Type B pancreatic cell (in vitro differentiated cells): ENCODE measurements around the gene BMPR2. TPM values are rescaled to one million over a fixed set of nuclear protein-coding genes. Genes with fewer than 3 reads are reported as not detected.

Experiments
- DNase-seq: peaks from one replicate; pipeline ENCODE4 v3.0.0; 2021; ENCODE audit warnings: mixed read lengths; ENCODE audit not compliant: unreplicated experiment; ENCODE audit errors: extremely low spot score
- H3K27ac Mint-ChIP-seq: 2 replicates; pipeline ENCODE4 v1.8.0; 2021; ENCODE audit warnings: mild to moderate bottlenecking, mixed read lengths
- H3K27me3 Mint-ChIP-seq: 2 replicates; pipeline ENCODE4 v1.8.0; 2021; ENCODE audit warnings: mixed read lengths
- H3K36me3 Mint-ChIP-seq: 2 replicates; pipeline ENCODE4 v1.8.0; 2021; ENCODE audit warnings: mixed read lengths
- H3K4me1 Mint-ChIP-seq: one replicate; pipeline ENCODE4 v1.8.0; 2021; ENCODE audit warnings: mixed read lengths; ENCODE audit not compliant: unreplicated experiment
- H3K4me3 Mint-ChIP-seq: 2 replicates; pipeline ENCODE4 v1.8.0; 2021; ENCODE audit warnings: mild to moderate bottlenecking, mixed read lengths
- H3K9me3 Mint-ChIP-seq: 2 replicates; pipeline ENCODE4 v1.8.0; 2021; ENCODE audit warnings: mixed read lengths
- CTCF ChIP-seq: fragments of 200-600 bp; sonication (generic); conservative IDR thresholded peaks from 2 replicates; pipeline ENCODE4 v1.5.0; 2021; ENCODE audit warnings: antibody characterized with exemption, mild to moderate bottlenecking
- total RNA-seq: library from RNA; stranded (reverse); gene quantifications from 2 replicates; pipeline ENCODE4 v1.2.1, GENCODE V29; 2021; ENCODE audit warnings: low replicate concordance

Gene BMPR2
- total RNA-seq, 1 donor from 2014 or later = 34.8 TPM

DNA sequence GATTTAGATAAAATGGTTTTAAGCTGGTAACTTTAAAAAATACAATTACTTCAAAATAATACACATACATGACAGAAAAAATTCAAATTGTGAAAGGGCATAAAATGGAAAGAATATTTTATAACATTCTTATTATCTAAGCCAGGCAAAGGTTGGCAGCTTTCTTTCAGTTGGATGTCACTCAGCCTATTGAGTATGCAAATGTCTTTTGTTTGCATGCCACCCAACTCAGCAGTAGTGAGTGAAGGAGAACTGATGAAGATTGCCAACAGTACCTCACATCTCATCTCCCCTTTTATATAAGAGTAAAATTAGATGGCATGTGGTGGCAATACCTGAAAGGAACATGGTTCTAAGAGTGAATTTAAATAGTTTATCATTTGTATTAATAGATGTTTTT lies 24.8 kb downstream of the BMPR2 start:
- no peaks in the 10 kb centered on the region for H3K9me3 Mint-ChIP-seq
- H3K36me3 Mint-ChIP-seq = peaks cover 4% of the 10 kb centered on the region
- no peak for DNase-seq
- no peak overlapping the region for H3K4me3 Mint-ChIP-seq
- H3K27ac Mint-ChIP-seq = no peak overlapping the region
- TF ChIP-seq CTCF = no peak
- peaks cover 3% of the 10 kb centered on the region for H3K4me1 Mint-ChIP-seq
- no peaks in the 10 kb centered on the region for H3K27me3 Mint-ChIP-seq

- H3K9me3 Mint-ChIP-seq = no peaks in the 10 kb centered on the region
These were observed 29.7 kb downstream of the BMPR2 start for GRCh38 chr2:202405798-202406197.

GRCh38 chr2:202406445-202406978 lies 30.4 kb downstream of the BMPR2 start:
- Mint-ChIP-seq H3K4me1 (peaks cover 12% of the 10 kb centered on the region), H3K4me3 (no peak overlapping the region), H3K27me3 (no peaks in the 10 kb centered on the region), H3K9me3 (no peaks in the 10 kb centered on the region), H3K36me3 (peaks cover 19% of the 10 kb centered on the region), H3K27ac (no peak overlapping the region)
- DNase-seq = no peak
- TF ChIP-seq CTCF = no peak

More at GRCh38 chr2:202405798-202406197, 29.7 kb downstream of the BMPR2 start:
- no peak for DNase-seq
- Mint-ChIP-seq H3K27me3 (no peaks in the 10 kb centered on the region), H3K36me3 (peaks cover 18% of the 10 kb centered on the region), H3K27ac (no peak overlapping the region), H3K4me3 (no peak overlapping the region), H3K4me1 (peaks cover 8% of the 10 kb centered on the region)
- no peak for TF ChIP-seq CTCF

DNA sequence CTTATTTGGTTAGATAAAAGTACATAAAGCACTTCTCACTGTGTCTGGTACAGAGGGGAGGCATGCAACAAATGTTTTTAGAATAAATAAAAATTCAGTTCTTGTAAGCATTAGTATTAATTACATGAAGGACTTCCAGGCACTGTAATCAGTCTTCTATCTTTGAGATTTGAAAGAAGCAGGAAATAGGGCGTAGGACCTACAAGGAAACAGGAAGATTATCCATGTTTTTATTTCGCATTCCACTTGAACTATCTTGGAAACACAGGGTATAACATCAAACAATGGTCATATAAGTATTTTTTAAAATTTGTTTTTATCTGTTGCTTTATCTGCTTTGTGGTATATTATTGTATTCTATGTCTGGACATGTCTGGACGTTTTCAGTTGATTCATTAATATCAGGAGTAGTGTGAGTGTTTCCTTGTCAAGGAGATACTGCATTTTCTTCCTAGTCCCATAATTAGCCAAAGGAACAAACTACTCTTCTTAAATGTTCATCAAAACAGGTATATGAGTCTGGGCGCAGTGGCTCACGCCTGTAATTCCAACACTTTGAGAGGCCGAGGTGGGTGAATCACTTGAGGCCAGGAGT lies 32.5 kb downstream of the BMPR2 start:
- DNase-seq = no peak
- Mint-ChIP-seq H3K36me3 (peaks cover 19% of the 10 kb centered on the region), H3K27ac (peak overlapping the region; percentile 59), H3K4me1 (peaks cover 12% of the 10 kb centered on the region), H3K9me3 (peaks cover 4% of the 10 kb centered on the region), H3K4me3 (no peak overlapping the region), H3K27me3 (no peaks in the 10 kb centered on the region)
- no peak for TF ChIP-seq CTCF

GRCh38 chr2:202410092-202410491 lies 34.0 kb downstream of the BMPR2 start:
- H3K9me3 Mint-ChIP-seq = peaks cover 4% of the 10 kb centered on the region
- DNase-seq = no peak
- no peak overlapping the region for H3K27ac Mint-ChIP-seq
- TF ChIP-seq CTCF = no peak
- H3K4me3 Mint-ChIP-seq = no peak overlapping the region
- H3K4me1 Mint-ChIP-seq = peaks cover 12% of the 10 kb centered on the region
- H3K36me3 Mint-ChIP-seq = peaks cover 19% of the 10 kb centered on the region
- no peaks in the 10 kb centered on the region for H3K27me3 Mint-ChIP-seq
